HepG2 (cell line): Measurements from ENCODE around the gene ATP1B2. TPM values are rescaled to one million over a fixed set of nuclear protein-coding genes. Genes with fewer than 3 reads are reported as not detected.
A peak's percentile ranks its signal among the peaks of the same experiment; 100 is the strongest.

Experiments used
- HNRNPH1 ChIP-seq: fragments of 200-400 bp; formaldehyde crosslinking; optimal IDR thresholded peaks from 2 replicates; pipeline ENCODE3; 2017; ENCODE audit warnings: mild to moderate bottlenecking, low read depth, low read length
- MZF1 ChIP-seq: sonication (generic); formaldehyde crosslinking; IDR thresholded peaks from 2 replicates; pipeline ENCODE4 v1.8.1; 2023; ENCODE audit warnings: mild to moderate bottlenecking, missing genetic modification reagents, borderline replicate concordance
- NFYC ChIP-seq: IDR thresholded peaks from 2 replicates; pipeline ENCODE4 v1.6.1; 2016; ENCODE audit warnings: missing genetic modification reagents, missing compliant biosample characterization
- TCF12 ChIP-seq, 2 experiments: fragments of 450-650 bp in 1 of 2; sonication (generic) in 1 of 2; formaldehyde crosslinking in 1 of 2; IDR thresholded peaks; 2 replicates each; pipeline versions ENCODE4 v1.6.1 to v1.8.0; 2017 to 2022; ENCODE audit warnings: antibody characterized with exemption in 1 of 2, mild to moderate bottlenecking in 1 of 2, missing genetic modification reagents in 1 of 2, moderate library complexity in 1 of 2
- ZNF292 ChIP-seq: sonication (generic); formaldehyde crosslinking; IDR thresholded peaks from 2 replicates; pipeline ENCODE4 v1.8.1; 2022; ENCODE audit warnings: mild to moderate bottlenecking, low read depth, missing genetic modification reagents, borderline replicate concordance
- ZNF572 ChIP-seq: sonication (generic); formaldehyde crosslinking; IDR thresholded peaks from 2 replicates; pipeline ENCODE4 v1.5.1; 2020; ENCODE audit warnings: mild to moderate bottlenecking, missing genetic modification reagents
- ZNF619 ChIP-seq: sonication (generic); formaldehyde crosslinking; IDR thresholded peaks from 2 replicates; pipeline ENCODE4 v1.4.0; 2020; ENCODE audit warnings: mild to moderate bottlenecking, missing genetic modification reagents
- ZNF850 ChIP-seq: sonication (generic); formaldehyde crosslinking; conservative IDR thresholded peaks from 2 replicates; pipeline ENCODE4 v1.9.0; 2021; ENCODE audit warnings: mild to moderate bottlenecking, missing genetic modification reagents
- polyA plus RNA-seq, 8 experiments: library from polyadenylated mRNA; depleted of rRNA in 3 of 8; stranded (reverse) in 7 of 8; unstranded in 1 of 8; fragments of >200 nt; fragmentation: Illumina TruSeq in 4 of 8; extraction: Trizol in 4 of 8; gene quantifications; 2 replicates each; pipeline versions ENCODE4 v1.2.1 to v1.2.3, GENCODE V29; 2011 to 2016; ENCODE audit warnings: low read depth in 4 of 8, missing spikeins in 1 of 8, mixed read lengths in 1 of 8; ENCODE audit not compliant: insufficient read depth in 1 of 8
- total RNA-seq, 5 experiments: library from RNA; depleted of rRNA; stranded (reverse); fragments of >200 nt; fragmentation: Illumina TruSeq; extraction: Trizol; gene quantifications; 2 replicates each; pipeline ENCODE4 v1.2.3, GENCODE V29; 2016; ENCODE audit warnings: low read depth in 1 of 5
- TF ChIP-seq, protein P1 (sequence below): sonication (generic); formaldehyde crosslinking; IDR thresholded peaks from 2 replicates; pipeline ENCODE4 v1.4.0; 2020; ENCODE audit warnings: low read depth, missing genetic modification reagents
- TF ChIP-seq, protein P2 (sequence below): sonication (generic); formaldehyde crosslinking; IDR thresholded peaks from 2 replicates; pipeline ENCODE4 v1.5.1; 2020; ENCODE audit warnings: mild to moderate bottlenecking, missing genetic modification reagents, moderate library complexity
- TF ChIP-seq, protein P3 (sequence below): sonication (generic); formaldehyde crosslinking; IDR thresholded peaks from 2 replicates; pipeline ENCODE4 v1.4.0; 2020; ENCODE audit warnings: missing genetic modification reagents
- TF ChIP-seq, protein P4 (sequence below): sonication (generic); formaldehyde crosslinking; IDR thresholded peaks from 2 replicates; pipeline ENCODE4 v1.5.1; 2020; ENCODE audit warnings: missing genetic modification reagents, mild to moderate bottlenecking, borderline replicate concordance

ATP1B2 gene
- total and polyA plus RNA-seq, 2 of the 13 experiments (the other 11 are each of a cell fraction or from before 2014, with no cell fraction given) = not detected

DNA sequence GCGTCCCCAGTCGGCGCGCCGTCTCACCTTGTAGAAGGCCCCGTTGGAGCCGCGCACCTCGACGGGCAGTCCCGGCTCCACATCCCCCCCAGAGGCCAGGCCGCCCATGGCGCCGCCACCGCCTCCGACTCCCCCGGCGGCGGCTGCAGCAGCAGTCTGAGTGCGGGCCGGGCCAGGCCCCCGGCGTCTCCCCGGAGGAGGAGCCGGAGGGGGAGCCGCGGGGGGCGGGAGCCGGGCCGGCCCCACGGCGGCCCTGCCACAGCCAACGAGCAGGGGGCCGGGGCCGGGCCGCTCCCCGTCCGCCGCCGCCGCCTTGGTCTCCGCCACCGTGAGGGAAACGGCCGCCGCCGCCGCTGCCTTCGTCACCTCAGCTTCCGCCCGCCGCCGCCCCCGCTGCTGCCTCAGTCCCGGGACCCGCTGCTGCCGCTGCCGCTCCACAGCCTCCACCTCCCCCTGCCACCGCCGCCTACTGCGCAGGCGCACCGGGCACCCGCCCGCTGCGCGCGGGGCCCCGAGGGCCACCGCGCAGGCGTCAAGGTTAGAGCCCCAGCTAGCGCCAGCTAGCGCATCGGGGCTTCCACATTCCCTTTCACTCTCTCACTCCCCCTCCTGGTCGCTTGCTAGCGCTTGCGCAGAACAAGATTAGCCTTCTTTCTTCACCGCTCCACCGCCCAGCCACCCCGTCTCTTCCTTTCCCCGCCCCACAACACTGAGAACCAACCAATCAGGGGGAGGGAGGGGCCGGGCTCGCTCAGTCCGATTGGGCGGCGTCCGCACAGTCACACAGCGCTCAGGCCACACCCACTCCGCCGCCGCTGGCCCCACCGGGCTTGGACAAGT is 36.1 kb upstream of the ATP1B2 start, which contains the start of gene FXR2 (continued):
- TF ChIP-seq ZNF292 (CRISPR knock-in tag) (no peak), ZNF572 (CRISPR knock-in tag) (no peak), NFYC (CRISPR knock-in tag) (peak; percentile 88), HNRNPH1 (peak; percentile 32), ZNF850 (no peak), TCF12 (IDR thresholded peaks at IDR 0.05) (no peak), TCF12 (CRISPR knock-in tag; IDR thresholded peaks at IDR 0.05) (peak; percentile 42; the same call in 1 of the 2 replicates), MZF1 (CRISPR knock-in tag) (no peak), ZNF619 (CRISPR knock-in tag) (0 out of 2 replicates have a peak, but pooled peaks have one; percentile 13)
- TF ChIP-seq, protein P1, sequence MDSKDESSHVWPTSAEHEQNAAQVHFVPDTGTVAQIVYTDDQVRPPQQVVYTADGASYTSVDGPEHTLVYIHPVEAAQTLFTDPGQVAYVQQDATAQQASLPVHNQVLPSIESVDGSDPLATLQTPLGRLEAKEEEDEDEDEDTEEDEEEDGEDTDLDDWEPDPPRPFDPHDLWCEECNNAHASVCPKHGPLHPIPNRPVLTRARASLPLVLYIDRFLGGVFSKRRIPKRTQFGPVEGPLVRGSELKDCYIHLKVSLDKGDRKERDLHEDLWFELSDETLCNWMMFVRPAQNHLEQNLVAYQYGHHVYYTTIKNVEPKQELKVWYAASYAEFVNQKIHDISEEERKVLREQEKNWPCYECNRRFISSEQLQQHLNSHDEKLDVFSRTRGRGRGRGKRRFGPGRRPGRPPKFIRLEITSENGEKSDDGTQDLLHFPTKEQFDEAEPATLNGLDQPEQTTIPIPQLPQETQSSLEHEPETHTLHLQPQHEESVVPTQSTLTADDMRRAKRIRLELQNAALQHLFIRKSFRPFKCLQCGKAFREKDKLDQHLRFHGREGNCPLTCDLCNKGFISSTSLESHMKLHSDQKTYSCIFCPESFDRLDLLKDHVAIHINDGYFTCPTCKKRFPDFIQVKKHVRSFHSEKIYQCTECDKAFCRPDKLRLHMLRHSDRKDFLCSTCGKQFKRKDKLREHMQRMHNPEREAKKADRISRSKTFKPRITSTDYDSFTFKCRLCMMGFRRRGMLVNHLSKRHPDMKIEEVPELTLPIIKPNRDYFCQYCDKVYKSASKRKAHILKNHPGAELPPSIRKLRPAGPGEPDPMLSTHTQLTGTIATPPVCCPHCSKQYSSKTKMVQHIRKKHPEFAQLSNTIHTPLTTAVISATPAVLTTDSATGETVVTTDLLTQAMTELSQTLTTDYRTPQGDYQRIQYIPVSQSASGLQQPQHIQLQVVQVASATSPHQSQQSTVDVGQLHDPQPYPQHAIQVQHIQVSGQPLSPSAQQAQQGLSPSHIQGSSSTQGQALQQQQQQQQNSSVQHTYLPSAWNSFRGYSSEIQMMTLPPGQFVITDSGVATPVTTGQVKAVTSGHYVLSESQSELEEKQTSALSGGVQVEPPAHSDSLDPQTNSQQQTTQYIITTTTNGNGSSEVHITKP = no peak
- TF ChIP-seq, protein P2, sequence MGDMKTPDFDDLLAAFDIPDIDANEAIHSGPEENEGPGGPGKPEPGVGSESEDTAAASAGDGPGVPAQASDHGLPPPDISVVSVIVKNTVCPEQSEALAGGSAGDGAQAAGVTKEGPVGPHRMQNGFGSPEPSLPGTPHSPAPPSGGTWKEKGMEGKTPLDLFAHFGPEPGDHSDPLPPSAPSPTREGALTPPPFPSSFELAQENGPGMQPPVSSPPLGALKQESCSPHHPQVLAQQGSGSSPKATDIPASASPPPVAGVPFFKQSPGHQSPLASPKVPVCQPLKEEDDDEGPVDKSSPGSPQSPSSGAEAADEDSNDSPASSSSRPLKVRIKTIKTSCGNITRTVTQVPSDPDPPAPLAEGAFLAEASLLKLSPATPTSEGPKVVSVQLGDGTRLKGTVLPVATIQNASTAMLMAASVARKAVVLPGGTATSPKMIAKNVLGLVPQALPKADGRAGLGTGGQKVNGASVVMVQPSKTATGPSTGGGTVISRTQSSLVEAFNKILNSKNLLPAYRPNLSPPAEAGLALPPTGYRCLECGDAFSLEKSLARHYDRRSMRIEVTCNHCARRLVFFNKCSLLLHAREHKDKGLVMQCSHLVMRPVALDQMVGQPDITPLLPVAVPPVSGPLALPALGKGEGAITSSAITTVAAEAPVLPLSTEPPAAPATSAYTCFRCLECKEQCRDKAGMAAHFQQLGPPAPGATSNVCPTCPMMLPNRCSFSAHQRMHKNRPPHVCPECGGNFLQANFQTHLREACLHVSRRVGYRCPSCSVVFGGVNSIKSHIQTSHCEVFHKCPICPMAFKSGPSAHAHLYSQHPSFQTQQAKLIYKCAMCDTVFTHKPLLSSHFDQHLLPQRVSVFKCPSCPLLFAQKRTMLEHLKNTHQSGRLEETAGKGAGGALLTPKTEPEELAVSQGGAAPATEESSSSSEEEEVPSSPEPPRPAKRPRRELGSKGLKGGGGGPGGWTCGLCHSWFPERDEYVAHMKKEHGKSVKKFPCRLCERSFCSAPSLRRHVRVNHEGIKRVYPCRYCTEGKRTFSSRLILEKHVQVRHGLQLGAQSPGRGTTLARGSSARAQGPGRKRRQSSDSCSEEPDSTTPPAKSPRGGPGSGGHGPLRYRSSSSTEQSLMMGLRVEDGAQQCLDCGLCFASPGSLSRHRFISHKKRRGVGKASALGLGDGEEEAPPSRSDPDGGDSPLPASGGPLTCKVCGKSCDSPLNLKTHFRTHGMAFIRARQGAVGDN (CRISPR knock-in tag) = peak; percentile 63
- TF ChIP-seq, protein P3, sequence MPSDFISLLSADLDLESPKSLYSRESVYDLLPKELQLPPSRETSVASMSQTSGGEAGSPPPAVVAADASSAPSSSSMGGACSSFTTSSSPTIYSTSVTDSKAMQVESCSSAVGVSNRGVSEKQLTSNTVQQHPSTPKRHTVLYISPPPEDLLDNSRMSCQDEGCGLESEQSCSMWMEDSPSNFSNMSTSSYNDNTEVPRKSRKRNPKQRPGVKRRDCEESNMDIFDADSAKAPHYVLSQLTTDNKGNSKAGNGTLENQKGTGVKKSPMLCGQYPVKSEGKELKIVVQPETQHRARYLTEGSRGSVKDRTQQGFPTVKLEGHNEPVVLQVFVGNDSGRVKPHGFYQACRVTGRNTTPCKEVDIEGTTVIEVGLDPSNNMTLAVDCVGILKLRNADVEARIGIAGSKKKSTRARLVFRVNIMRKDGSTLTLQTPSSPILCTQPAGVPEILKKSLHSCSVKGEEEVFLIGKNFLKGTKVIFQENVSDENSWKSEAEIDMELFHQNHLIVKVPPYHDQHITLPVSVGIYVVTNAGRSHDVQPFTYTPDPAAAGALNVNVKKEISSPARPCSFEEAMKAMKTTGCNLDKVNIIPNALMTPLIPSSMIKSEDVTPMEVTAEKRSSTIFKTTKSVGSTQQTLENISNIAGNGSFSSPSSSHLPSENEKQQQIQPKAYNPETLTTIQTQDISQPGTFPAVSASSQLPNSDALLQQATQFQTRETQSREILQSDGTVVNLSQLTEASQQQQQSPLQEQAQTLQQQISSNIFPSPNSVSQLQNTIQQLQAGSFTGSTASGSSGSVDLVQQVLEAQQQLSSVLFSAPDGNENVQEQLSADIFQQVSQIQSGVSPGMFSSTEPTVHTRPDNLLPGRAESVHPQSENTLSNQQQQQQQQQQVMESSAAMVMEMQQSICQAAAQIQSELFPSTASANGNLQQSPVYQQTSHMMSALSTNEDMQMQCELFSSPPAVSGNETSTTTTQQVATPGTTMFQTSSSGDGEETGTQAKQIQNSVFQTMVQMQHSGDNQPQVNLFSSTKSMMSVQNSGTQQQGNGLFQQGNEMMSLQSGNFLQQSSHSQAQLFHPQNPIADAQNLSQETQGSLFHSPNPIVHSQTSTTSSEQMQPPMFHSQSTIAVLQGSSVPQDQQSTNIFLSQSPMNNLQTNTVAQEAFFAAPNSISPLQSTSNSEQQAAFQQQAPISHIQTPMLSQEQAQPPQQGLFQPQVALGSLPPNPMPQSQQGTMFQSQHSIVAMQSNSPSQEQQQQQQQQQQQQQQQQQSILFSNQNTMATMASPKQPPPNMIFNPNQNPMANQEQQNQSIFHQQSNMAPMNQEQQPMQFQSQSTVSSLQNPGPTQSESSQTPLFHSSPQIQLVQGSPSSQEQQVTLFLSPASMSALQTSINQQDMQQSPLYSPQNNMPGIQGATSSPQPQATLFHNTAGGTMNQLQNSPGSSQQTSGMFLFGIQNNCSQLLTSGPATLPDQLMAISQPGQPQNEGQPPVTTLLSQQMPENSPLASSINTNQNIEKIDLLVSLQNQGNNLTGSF (CRISPR knock-in tag) = no peak
- TF ChIP-seq, protein P4, sequence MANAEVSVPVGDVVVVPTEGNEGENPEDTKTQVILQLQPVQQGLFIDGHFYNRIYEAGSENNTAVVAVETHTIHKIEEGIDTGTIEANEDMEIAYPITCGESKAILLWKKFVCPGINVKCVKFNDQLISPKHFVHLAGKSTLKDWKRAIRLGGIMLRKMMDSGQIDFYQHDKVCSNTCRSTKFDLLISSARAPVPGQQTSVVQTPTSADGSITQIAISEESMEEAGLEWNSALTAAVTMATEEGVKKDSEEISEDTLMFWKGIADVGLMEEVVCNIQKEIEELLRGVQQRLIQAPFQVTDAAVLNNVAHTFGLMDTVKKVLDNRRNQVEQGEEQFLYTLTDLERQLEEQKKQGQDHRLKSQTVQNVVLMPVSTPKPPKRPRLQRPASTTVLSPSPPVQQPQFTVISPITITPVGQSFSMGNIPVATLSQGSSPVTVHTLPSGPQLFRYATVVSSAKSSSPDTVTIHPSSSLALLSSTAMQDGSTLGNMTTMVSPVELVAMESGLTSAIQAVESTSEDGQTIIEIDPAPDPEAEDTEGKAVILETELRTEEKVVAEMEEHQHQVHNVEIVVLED (CRISPR knock-in tag) = peak; percentile 37; the same call in 1 of the 2 replicates
